Fibroblast of skin of left biceps (primary cell): Measurements from ENCODE around the gene CTSK.

Experiments used
- DNase-seq, 2 experiments: peaks; one replicate each; pipeline ENCODE4 v3.0.0-alpha.2; 2013; ENCODE audit warnings: low read depth in 2 of 2

The CTSK gene

GRCh38 chr1:150762552-150762951, 45.5 kb downstream of the CTSK start:
- DNase-seq: no peak

- no peak for DNase-seq
Observed at GRCh38 chr1:150761801-150762200, 46.3 kb downstream of the CTSK start.

GRCh38 chr1:150760013-150760412, 48.0 kb downstream of the CTSK start:
- DNase-seq: no peak

GRCh38 chr1:150753416-150753815, 54.6 kb downstream of the CTSK start:
- DNase-seq: no peak

DNA sequence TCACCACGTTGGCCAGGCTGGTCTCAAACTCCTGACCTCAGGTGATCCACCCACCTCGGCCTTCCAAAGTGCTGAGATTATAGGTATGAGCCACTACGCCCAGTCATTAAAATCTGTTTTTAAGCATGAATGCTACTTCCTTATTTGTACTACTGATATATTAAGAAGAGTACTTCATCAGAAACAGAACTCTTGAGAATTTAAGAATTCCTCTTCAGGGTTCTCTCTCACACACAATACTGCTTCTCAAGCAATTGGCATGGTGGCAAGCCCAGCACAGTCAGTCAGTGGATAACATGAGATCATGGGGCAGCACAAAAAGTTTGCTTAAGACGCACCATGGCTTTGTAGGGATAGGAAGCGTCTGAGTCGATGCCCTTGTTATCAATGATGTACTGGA, 56.6 kb downstream of the CTSK start:
- no peak for DNase-seq

DNA sequence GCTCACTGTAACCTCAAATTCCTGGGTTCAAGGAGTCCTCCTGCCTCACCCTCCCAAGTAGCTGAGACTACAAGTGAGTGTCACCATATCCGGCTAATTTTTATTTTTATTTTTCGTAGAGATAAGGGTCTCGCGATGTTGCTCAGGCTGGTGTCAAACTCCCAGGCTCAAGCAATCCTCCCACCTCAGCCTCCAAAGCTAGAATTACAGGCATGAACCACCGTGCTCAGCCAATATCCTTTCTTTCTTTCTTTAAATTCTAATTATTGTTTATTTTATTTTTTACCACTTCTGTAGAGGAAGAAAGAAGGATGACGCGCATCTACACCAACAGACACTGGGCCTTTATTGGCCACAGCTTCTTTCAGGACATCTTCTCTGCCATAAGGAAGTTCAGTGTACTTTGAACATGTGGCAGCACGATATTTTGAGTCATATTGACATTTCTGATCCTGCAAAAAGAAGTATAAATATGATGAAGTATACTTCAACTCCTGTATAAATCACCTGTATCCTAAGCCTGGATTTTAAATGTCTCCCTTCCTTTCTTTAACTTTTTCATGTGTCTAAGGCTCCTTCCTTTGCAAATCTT, 58.2 kb downstream of the CTSK start:
- no peak for DNase-seq

DNA sequence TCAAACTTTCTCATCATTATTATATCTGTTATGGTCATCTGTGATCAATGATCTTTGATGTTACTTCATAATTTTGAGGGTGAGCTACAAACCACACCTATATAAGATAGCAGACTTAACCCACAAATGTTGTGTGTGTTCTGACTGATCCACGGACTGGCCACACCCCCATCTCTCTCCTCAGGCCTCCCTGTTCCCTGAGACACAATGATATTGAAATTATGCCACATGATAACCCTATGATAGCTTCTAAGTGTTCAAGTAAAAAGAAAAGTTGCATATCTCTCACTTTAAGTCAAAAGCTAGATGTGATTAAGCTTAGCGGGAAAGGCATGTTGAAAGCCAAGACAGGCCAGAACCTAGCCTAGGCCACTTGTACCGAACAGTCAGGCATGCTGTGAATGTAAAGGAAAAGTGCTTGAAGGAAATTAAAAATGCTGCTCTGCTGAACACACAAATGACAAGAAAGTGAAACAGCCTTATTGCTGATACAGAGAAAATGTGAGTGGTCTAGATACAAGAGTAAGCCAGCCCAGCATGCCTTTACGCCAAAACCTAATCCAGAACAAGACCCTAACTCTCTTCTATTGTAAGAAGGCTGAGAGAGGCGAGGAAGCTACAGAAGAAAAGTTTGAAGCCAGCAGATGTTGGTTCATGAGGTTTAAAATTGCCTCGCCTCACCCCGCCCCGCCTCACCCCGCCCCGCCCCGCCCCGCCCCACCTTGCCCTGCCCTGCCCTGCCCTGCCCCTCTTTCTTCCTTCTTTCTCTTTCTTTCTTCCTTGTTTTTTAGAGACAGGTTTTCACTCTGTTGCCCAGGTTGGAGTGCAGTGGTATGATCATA, 59.0 kb downstream of the CTSK start:
- no peak for DNase-seq
